Fibroblast of lung (primary cell): ENCODE measurements around the gene B4GAT1. TPM values are rescaled to one million over a fixed set of nuclear protein-coding genes. Genes with fewer than 3 reads are reported as not detected.

Experiments
- DNase-seq, 2 donors: peaks; one replicate each; pipeline versions ENCODE4 v3.0.0 to v3.0.0-alpha.2; 2010; ENCODE audit warnings: low read depth in 2 of 2
- H2AFZ ChIP-seq: 2 replicates; pipeline ENCODE4 v1.5.1; 2012; ENCODE audit warnings: low read length, control low read depth, inconsistent platforms
- H3K27ac ChIP-seq: 2 replicates; pipeline ENCODE4 v1.5.1; 2011; ENCODE audit warnings: low read length, control low read depth; ENCODE audit not compliant: insufficient read depth
- H3K27me3 ChIP-seq: 2 replicates; pipeline ENCODE4 v1.5.1; 2011; ENCODE audit warnings: mild to moderate bottlenecking, low read length; ENCODE audit not compliant: control insufficient read depth, insufficient read depth
- H3K36me3 ChIP-seq: 2 replicates; pipeline ENCODE4 v1.5.1; 2011; ENCODE audit warnings: low read length; ENCODE audit not compliant: control insufficient read depth, insufficient read depth
- H3K4me1 ChIP-seq: 2 replicates; pipeline ENCODE4 v1.5.1; 2011; ENCODE audit warnings: low read length; ENCODE audit not compliant: control insufficient read depth, insufficient read depth; ENCODE audit errors: extremely low read depth
- H3K4me2 ChIP-seq: 2 replicates; pipeline ENCODE4 v1.5.1; 2011; ENCODE audit warnings: low read length, control low read depth; ENCODE audit not compliant: insufficient read depth; ENCODE audit errors: extremely low read depth
- H3K4me3 ChIP-seq, 4 experiments: fragments of 200-600 bp in 1 of 4; sonication (generic) in 1 of 4; replicated peaks in 1 of 4; 2 replicates each; pipeline ENCODE4 v1.5.1; 2011 to 2016; ENCODE audit warnings: low read length in 4 of 4, low read depth in 3 of 4, mild to moderate bottlenecking in 3 of 4, control low read depth in 2 of 4, inconsistent platforms in 1 of 4, mixed read lengths in 1 of 4; ENCODE audit not compliant: insufficient read depth in 1 of 4; ENCODE audit errors: control extremely low read depth in 1 of 4
- H3K79me2 ChIP-seq: 2 replicates; pipeline ENCODE4 v1.5.1; 2012; ENCODE audit warnings: mild to moderate bottlenecking, low read length, inconsistent platforms; ENCODE audit not compliant: control insufficient read depth, insufficient read depth
- H3K9ac ChIP-seq: 2 replicates; pipeline ENCODE4 v1.5.1; 2011; ENCODE audit warnings: mild to moderate bottlenecking, low read length, control low read depth; ENCODE audit not compliant: insufficient read depth
- H3K9me3 ChIP-seq: 2 replicates; pipeline ENCODE4 v1.5.1; 2012; ENCODE audit warnings: low read depth, low read length; ENCODE audit not compliant: control insufficient read depth, insufficient read depth
- H4K20me1 ChIP-seq: 2 replicates; pipeline ENCODE4 v1.5.1; 2011; ENCODE audit warnings: low read length; ENCODE audit not compliant: control insufficient read depth, insufficient read depth; ENCODE audit errors: extremely low read depth
- EZH2 ChIP-seq: IDR thresholded peaks from 2 replicates; pipeline ENCODE4 v1.5.1; 2012; ENCODE audit warnings: low read length, control low read depth, mild to moderate bottlenecking; ENCODE audit errors: missing control alignments
- polyA plus RNA-seq, 2 donors: library from polyadenylated mRNA; depleted of rRNA in 1 of 2; stranded (reverse) in 1 of 2; unstranded in 1 of 2; fragments of >200 nt; gene quantifications; 2 replicates each; pipeline ENCODE4 v1.2.1, GENCODE V29; 2011 to 2012; ENCODE audit warnings: missing spikeins in 1 of 2
- total RNA-seq: library from RNA; depleted of rRNA; stranded (reverse); fragments of >200 nt; gene quantifications from 2 replicates; pipeline ENCODE4 v1.2.1, GENCODE V29; 2014
- TF ChIP-seq, protein P1 (sequence below), 2 donors: IDR thresholded peaks in 1 of 2; conservative IDR thresholded peaks in 1 of 2; 1 replicate in 1 of 2; 2 replicates in 1 of 2; pipeline ENCODE4 v1.5.1; 2011 to 2012; ENCODE audit warnings: low read length in 2 of 2, control low read depth in 1 of 2, inconsistent platforms in 1 of 2, low read depth in 1 of 2, mild to moderate bottlenecking in 1 of 2

The B4GAT1 gene
- total and polyA plus RNA-seq, 2 donors (not counting 1 experiment from before 2014, with no cell fraction given), result 13.1 to 48.9 TPM

DNA sequence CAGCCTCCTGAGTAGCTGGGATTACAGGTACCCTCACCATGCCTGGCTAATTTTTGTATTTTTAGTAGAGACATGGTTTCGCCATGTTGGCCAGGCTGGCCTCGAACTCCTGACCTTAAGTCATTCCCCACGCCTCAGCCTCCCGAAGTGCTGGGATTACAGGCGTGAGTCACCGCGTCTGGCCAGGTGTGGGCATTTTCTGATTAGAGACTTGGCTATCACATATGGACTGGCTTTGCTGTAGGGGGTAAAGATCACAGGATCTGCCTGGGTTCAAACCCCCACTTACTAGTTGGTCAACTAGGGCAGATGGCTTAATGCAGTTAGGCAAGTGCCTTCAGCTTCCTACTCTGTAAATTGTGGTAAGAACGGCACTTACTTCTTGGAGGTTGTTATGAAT lies 37.1 kb downstream of the B4GAT1 start:
- H3K4me2 ChIP-seq, result no peak overlapping the region
- H3K27me3 ChIP-seq, result no peaks in the 10 kb centered on the region
- no peaks in the 10 kb centered on the region for H4K20me1 ChIP-seq
- no peak for DNase-seq
- no peak overlapping the region for H3K4me3 ChIP-seq
- no peak overlapping the region for H2AFZ ChIP-seq
- H3K9me3 ChIP-seq, result no peaks in the 10 kb centered on the region
- TF ChIP-seq, protein P1, sequence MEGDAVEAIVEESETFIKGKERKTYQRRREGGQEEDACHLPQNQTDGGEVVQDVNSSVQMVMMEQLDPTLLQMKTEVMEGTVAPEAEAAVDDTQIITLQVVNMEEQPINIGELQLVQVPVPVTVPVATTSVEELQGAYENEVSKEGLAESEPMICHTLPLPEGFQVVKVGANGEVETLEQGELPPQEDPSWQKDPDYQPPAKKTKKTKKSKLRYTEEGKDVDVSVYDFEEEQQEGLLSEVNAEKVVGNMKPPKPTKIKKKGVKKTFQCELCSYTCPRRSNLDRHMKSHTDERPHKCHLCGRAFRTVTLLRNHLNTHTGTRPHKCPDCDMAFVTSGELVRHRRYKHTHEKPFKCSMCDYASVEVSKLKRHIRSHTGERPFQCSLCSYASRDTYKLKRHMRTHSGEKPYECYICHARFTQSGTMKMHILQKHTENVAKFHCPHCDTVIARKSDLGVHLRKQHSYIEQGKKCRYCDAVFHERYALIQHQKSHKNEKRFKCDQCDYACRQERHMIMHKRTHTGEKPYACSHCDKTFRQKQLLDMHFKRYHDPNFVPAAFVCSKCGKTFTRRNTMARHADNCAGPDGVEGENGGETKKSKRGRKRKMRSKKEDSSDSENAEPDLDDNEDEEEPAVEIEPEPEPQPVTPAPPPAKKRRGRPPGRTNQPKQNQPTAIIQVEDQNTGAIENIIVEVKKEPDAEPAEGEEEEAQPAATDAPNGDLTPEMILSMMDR (conservative IDR thresholded peaks at IDR 0.05 in 1 of 2, IDR thresholded peaks at IDR 0.05 in 1 of 2; ENCODE audit: low read depth in 1 of 2, low read length in 2 of 2), result no peak
- no peak for TF ChIP-seq EZH2
- no peaks in the 10 kb centered on the region for H3K4me1 ChIP-seq
- H3K79me2 ChIP-seq, result peaks cover 18% of the 10 kb centered on the region
- H3K9ac ChIP-seq, result no peak overlapping the region
- no peak overlapping the region for H3K27ac ChIP-seq
- H3K36me3 ChIP-seq, result peaks cover 4% of the 10 kb centered on the region

DNA sequence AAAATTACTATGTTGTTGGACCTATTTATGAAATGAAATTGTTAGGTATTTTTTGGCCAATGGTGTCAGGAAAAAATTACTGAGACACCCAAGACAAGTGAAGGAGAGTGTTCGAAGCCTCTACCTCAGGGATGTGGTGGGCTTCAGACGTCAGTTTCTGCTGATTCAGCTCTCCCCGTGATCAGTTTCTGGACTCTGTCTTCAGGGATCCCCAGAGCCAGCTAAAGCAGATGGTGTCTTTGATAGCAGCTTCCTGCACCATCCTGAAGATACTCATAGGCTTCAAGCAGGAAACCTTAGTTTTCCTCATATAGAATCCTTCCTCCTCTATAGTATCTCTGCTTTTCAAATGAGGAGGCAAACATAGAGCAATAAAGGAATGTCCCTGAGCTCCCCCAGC lies 38.0 kb downstream of the B4GAT1 start:
- no peak overlapping the region for H3K27ac ChIP-seq

DNA sequence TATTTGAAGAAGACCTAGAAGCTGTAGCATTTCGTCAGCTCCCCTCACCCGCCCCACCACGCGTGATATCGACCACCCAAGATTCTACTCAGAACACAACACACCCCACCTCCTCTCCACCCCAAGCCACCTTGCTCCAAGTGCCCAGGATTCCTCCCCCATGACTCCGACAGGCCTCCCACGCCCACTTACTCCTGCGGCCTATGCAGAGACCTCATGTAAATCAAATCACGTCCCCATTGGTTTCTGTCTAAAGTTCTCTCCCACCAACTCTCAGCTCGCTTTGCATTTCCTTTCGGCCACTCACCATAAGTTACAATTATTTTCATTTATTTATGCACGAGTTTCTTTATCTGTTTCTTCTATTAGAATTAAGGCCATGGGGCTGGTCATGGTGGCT lies 44.8 kb downstream of the B4GAT1 start:
- H3K9ac ChIP-seq, result no peak overlapping the region
- no peaks in the 10 kb centered on the region for H3K4me1 ChIP-seq
- peaks cover 11% of the 10 kb centered on the region for H3K27me3 ChIP-seq
- no peak overlapping the region for H3K4me3 ChIP-seq
- H3K36me3 ChIP-seq, result no peaks in the 10 kb centered on the region
- no peaks in the 10 kb centered on the region for H3K9me3 ChIP-seq
- H3K27ac ChIP-seq, result no peak overlapping the region
- no peak for DNase-seq
- TF ChIP-seq, protein P1 (conservative IDR thresholded peaks at IDR 0.05 in 1 of 2, IDR thresholded peaks at IDR 0.05 in 1 of 2; ENCODE audit: low read depth in 1 of 2, low read length in 2 of 2), result no peak
- TF ChIP-seq EZH2, result no peak
- no peak overlapping the region for H3K4me2 ChIP-seq
- no peak overlapping the region for H2AFZ ChIP-seq
- no peaks in the 10 kb centered on the region for H3K79me2 ChIP-seq
- no peaks in the 10 kb centered on the region for H4K20me1 ChIP-seq

More for the DNA sequence above, 38.0 kb downstream of the B4GAT1 start:
- Histone ChIP-seq H2AFZ (no peak overlapping the region), H3K9ac (no peak overlapping the region), H3K9me3 (no peaks in the 10 kb centered on the region), H4K20me1 (no peaks in the 10 kb centered on the region), H3K27me3 (peaks cover 6% of the 10 kb centered on the region), H3K36me3 (peaks cover under 1% of the 10 kb centered on the region), H3K4me1 (no peaks in the 10 kb centered on the region), H3K4me2 (no peak overlapping the region), H3K79me2 (peaks cover 9% of the 10 kb centered on the region), H3K4me3 (no peak overlapping the region)
- TF ChIP-seq EZH2, result no peak
- TF ChIP-seq, protein P1 (conservative IDR thresholded peaks at IDR 0.05 in 1 of 2, IDR thresholded peaks at IDR 0.05 in 1 of 2; ENCODE audit: low read depth in 1 of 2, low read length in 2 of 2), result no peak
- DNase-seq, result no peak
